GM12878 (cell line): ENCODE measurements around the gene DDX39B. TPM values are rescaled to one million over a fixed set of nuclear protein-coding genes. Genes with fewer than 3 reads are reported as not detected.

Experiments used
- ATF2 ChIP-seq: IDR thresholded peaks from 2 replicates; pipeline ENCODE4 v1.6.1; 2012; ENCODE audit warnings: low read length, inconsistent platforms
- BCL11A ChIP-seq: IDR thresholded peaks from 2 replicates; pipeline ENCODE4 v1.6.1; 2011; ENCODE audit warnings: low read depth, low read length
- BHLHE40 ChIP-seq, 2 experiments: fragments of 450-650 bp in 1 of 2; IDR thresholded peaks; 2 replicates each; pipeline ENCODE4 v1.6.1; 2011 to 2017; ENCODE audit warnings: low read depth in 2 of 2, borderline replicate concordance in 1 of 2, improper control_type of control experiment in 1 of 2, low read length in 1 of 2, mild to moderate bottlenecking in 1 of 2
- IKZF2 ChIP-seq, 2 experiments: fragments of 450-650 bp; IDR thresholded peaks; 2 replicates each; pipeline ENCODE4 v1.6.1; 2017; ENCODE audit warnings: mild to moderate bottlenecking in 2 of 2, moderate library complexity in 2 of 2
- JUND ChIP-seq: IDR thresholded peaks from 2 replicates; pipeline ENCODE4 v1.6.1; 2012; ENCODE audit warnings: low read depth, mild to moderate bottlenecking, low read length, improper control_type of control experiment, moderate library complexity
- MLLT1 ChIP-seq: fragments of 450-650 bp; IDR thresholded peaks from 2 replicates; pipeline ENCODE4 v1.6.1; 2016; ENCODE audit warnings: mild to moderate bottlenecking
- NR2F1 ChIP-seq: fragments of 450-650 bp; conservative IDR thresholded peaks from 2 replicates; pipeline ENCODE4 v1.6.1; 2017; ENCODE audit warnings: mild to moderate bottlenecking
- PAX5 ChIP-seq: IDR thresholded peaks from 2 replicates; pipeline ENCODE4 v1.6.1; 2011; ENCODE audit warnings: low read depth, low read length, borderline replicate concordance
- PKNOX1 ChIP-seq: fragments of 450-650 bp; IDR thresholded peaks from 2 replicates; pipeline ENCODE4 v1.6.1; 2016; ENCODE audit warnings: mild to moderate bottlenecking
- POU2F2 ChIP-seq: IDR thresholded peaks from 3 replicates; pipeline ENCODE4 v1.6.1; 2011; ENCODE audit warnings: low read depth, mild to moderate bottlenecking, low read length, borderline replicate concordance
- RBBP5 ChIP-seq: fragments of 200-600 bp; sonication (generic); conservative IDR thresholded peaks from 2 replicates; pipeline ENCODE4 v1.6.1; 2016
- RFX5 ChIP-seq: IDR thresholded peaks from 2 replicates; pipeline ENCODE4 v1.6.1; 2011; ENCODE audit warnings: low read depth, low read length, improper control_type of control experiment
- SP1 ChIP-seq: IDR thresholded peaks from one replicate; pipeline ENCODE4 v1.6.1; 2011; ENCODE audit warnings: low read depth, low read length
- ZBTB11 ChIP-seq: fragments of 450-650 bp; formaldehyde crosslinking; IDR thresholded peaks from 2 replicates; pipeline ENCODE4 v1.5.0; 2022; ENCODE audit warnings: mild to moderate bottlenecking, missing genetic modification characterization
- polyA plus RNA-seq, 11 experiments: library from polyadenylated mRNA; depleted of rRNA in 4 of 11; unstranded in 6 of 11; stranded (reverse) in 5 of 11; fragments of >200 nt; fragmentation: Nextera tagmentation in 4 of 11; fragmentation: Illumina TruSeq in 1 of 11; extraction: Ambion mirVana in 4 of 11; extraction: Trizol in 1 of 11; gene quantifications; 1 replicate in 1 of 11; 2 replicates in 10 of 11; pipeline versions ENCODE4 v1.2.1 to v1.2.3, GENCODE V29; 2011 to 2016; ENCODE audit warnings: inconsistent platforms in 2 of 11, missing spikeins in 2 of 11, low read depth in 1 of 11
- total RNA-seq, 4 experiments: library from RNA; depleted of rRNA in 3 of 4; stranded (reverse); fragments of >200 nt in 3 of 4; fragmentation: Illumina TruSeq in 1 of 4; extraction: Trizol in 1 of 4; gene quantifications; 2 replicates each; pipeline versions ENCODE4 v1.2.1 to v1.2.3, GENCODE V29; 2013 to 2021
- TF ChIP-seq, protein P1 (sequence below): fragments of 450-650 bp; IDR thresholded peaks from 2 replicates; pipeline ENCODE4 v1.6.1; 2017; ENCODE audit warnings: low read depth, mild to moderate bottlenecking, moderate library complexity
- TF ChIP-seq, protein P2 (sequence below): fragments of 450-650 bp; IDR thresholded peaks from 2 replicates; pipeline ENCODE4 v1.6.1; 2017; ENCODE audit warnings: mild to moderate bottlenecking, low read depth, inconsistent platforms; ENCODE audit not compliant: poor library complexity, severe bottlenecking
- TF ChIP-seq, protein P3 (sequence below): IDR thresholded peaks from 2 replicates; pipeline ENCODE4 v1.6.1; 2011; ENCODE audit warnings: borderline replicate concordance, low read depth, mild to moderate bottlenecking, moderate library complexity, low read length; ENCODE audit not compliant: insufficient read depth, poor library complexity, severe bottlenecking

The DDX39B gene
- total and polyA plus RNA-seq, 10 of the 15 experiments (the other 5 are each of a cell fraction or from before 2014, with no cell fraction given), result 271 to 661 (median 330) TPM

DNA sequence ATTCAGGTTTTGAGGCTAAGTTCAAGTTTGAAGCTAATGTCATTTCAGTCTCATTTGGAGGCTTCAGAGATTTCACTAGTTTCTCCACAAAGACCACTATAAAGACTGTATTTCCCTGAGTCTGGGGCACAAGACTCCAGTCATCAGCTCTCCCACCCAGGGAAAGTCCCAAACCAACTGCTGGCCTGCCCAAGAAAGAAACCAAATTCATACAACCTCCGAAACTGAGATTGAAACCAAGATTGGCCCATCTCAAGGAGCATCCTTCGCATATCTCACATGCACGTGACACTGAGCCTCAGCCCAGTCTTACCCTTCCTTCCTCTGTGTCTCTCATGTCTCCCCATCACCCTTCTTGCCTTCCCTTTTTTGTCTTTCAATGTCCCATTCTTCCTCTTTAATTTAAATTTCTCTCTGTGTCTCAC is 26.7 kb upstream of the DDX39B start (continued):
- TF ChIP-seq ZBTB11 (CRISPR knock-in tag), result no peak
- peak; percentile 97 for TF ChIP-seq IKZF2 (IDR thresholded peaks at IDR 0.05)
- peak; percentile 82 for TF ChIP-seq BCL11A
- TF ChIP-seq ATF2, result no peak
- peak; percentile 57 for TF ChIP-seq SP1
- TF ChIP-seq MLLT1, result 0 out of 2 replicates have a peak, but pooled peaks have one; percentile 61
- TF ChIP-seq BHLHE40 (IDR thresholded peaks at IDR 0.05; ENCODE audit: borderline replicate concordance in 1 of 2, low read depth in 2 of 2, low read length in 1 of 2), result peak; percentile 99 to 100
- TF ChIP-seq PKNOX1, result peak; percentile 68
- TF ChIP-seq, protein P1, sequence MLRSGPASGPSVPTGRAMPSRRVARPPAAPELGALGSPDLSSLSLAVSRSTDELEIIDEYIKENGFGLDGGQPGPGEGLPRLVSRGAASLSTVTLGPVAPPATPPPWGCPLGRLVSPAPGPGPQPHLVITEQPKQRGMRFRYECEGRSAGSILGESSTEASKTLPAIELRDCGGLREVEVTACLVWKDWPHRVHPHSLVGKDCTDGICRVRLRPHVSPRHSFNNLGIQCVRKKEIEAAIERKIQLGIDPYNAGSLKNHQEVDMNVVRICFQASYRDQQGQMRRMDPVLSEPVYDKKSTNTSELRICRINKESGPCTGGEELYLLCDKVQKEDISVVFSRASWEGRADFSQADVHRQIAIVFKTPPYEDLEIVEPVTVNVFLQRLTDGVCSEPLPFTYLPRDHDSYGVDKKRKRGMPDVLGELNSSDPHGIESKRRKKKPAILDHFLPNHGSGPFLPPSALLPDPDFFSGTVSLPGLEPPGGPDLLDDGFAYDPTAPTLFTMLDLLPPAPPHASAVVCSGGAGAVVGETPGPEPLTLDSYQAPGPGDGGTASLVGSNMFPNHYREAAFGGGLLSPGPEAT, result peak; percentile 92
- TF ChIP-seq JUND, result no peak
- TF ChIP-seq, protein P2, sequence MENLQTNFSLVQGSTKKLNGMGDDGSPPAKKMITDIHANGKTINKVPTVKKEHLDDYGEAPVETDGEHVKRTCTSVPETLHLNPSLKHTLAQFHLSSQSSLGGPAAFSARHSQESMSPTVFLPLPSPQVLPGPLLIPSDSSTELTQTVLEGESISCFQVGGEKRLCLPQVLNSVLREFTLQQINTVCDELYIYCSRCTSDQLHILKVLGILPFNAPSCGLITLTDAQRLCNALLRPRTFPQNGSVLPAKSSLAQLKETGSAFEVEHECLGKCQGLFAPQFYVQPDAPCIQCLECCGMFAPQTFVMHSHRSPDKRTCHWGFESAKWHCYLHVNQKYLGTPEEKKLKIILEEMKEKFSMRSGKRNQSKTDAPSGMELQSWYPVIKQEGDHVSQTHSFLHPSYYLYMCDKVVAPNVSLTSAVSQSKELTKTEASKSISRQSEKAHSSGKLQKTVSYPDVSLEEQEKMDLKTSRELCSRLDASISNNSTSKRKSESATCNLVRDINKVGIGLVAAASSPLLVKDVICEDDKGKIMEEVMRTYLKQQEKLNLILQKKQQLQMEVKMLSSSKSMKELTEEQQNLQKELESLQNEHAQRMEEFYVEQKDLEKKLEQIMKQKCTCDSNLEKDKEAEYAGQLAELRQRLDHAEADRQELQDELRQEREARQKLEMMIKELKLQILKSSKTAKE, result peak; percentile 96
- TF ChIP-seq RBBP5, result no peak
- TF ChIP-seq PAX5, result peak; percentile 81
- TF ChIP-seq, protein P3, sequence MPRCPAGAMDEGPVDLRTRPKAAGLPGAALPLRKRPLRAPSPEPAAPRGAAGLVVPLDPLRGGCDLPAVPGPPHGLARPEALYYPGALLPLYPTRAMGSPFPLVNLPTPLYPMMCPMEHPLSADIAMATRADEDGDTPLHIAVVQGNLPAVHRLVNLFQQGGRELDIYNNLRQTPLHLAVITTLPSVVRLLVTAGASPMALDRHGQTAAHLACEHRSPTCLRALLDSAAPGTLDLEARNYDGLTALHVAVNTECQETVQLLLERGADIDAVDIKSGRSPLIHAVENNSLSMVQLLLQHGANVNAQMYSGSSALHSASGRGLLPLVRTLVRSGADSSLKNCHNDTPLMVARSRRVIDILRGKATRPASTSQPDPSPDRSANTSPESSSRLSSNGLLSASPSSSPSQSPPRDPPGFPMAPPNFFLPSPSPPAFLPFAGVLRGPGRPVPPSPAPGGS, result peak; percentile 89
- TF ChIP-seq POU2F2, result peak; percentile 75; the same call in 2 of the 3 replicates
- peak; percentile 81 for TF ChIP-seq NR2F1
- no peak for TF ChIP-seq RFX5
